ENCODE data around the gene MBP.

The MBP gene

DNA sequence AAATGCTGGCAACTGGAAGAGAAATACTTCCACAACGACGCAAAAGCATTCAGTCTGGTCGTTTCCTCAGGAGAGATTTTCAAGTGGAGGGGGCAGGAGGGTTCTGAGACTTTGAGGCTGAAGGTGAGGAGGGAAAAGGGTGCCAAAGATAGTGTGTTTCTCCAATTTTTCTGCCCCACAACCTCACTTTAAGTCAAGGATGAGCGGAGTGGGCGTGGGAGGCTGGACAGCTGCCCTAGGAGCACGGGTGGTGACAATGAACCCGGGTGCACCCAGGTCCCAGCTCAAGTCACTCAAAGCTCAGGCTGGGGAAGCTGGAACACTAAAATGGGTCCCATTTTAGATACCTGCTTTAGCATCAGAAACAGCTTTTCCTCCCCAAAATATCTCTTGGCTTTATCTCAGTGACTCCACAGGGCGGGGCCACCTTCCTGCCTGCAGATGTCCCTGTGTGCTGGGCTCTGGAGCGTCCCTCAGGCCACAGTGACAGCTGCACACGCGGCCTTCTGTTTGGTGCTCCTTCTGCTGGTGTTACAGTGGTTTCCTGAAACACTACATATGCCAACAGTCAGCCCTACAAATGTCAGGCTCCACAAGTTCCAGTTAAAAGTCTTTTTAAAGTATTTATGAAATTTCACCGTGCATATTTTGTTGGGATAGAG, 1.4 kb upstream of the MBP start:
- no peak for DNase-seq (ENCODE audit: low spot score)

GRCh38 chr18:77133051-77133834, 660 bp upstream of the MBP start:
- DNase-seq (ENCODE audit: low spot score), result no peak

DNA sequence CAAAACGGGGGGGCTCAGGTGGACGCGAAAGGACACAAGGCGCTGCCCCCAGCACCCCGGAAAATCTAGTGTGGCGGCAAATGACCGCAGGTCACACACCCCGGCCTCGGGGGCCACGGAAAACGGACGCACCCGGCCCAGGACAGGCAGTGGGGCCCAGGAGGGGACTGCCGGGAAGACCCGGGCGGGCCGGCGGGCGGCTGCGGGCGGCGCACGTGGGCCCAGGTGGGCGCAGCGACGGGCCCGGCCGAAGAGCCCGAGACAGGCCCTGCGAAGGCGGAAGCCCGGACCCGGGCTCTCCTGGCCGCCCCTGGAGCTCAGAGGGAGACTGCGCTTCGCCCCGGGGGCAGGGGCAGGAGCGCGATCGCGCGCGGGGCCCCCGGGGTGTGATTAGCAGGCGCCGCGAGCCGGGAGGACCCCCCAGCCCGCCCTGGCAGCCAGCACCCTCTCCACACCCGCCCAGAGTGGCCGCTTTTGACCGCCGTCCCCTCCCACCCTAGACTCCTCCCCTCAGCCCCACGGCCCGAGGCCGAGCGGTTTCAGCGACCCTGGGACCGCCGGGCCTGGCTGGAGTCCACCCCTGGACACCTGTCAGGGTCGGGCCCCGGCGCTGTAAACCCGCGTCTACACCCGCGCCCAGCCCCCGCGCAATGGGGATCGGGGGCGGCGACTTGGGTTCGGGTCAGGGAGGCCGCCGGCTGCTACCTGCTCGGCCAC, 773 bp downstream of the MBP start:
- no peak for DNase-seq (ENCODE audit: low spot score)

GRCh38 chr18:77131100-77131651, 1.4 kb downstream of the MBP start:
- DNase-seq (ENCODE audit: low spot score), result no peak

DNA sequence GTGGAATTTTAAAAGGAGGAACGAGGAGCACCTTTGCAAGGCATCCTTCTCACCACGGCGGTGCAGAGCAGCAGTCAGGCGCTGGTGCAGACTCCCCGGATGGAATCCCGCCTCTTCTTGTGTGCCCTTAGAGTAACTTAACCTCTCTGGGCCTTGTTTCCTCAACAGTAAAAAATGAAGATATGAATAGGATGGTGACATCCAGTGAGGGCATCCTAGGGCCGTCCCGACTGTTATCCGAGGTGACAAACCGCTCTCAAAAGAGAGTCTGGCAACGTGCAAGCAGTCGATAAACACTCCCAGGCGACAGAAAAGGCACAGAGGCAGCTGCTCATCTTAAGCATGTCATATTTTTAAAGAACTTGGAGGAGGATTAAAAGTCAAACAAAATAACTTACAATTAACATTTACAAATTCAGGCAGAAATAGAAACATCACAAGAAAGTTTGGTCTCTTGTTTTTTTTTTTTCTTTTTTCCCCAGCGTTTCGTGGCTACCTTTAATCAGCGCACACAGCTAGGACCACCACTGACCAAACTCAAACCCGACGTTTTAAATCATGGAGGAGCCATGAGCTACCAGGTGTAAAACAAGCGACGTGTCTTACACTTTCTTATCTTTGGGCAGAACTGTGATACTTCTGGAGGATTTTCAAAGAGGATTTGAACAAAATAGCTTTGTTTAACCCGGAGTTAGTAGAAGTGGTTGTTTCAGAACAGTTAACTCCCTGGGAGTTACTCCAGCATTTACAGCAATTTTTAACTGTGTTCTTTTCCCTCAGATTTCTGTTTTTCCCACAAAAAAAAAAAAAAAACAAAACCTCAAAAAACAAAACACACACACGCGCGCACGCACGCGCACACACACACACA, 2.1 kb downstream of the MBP start:
- no peak for DNase-seq (ENCODE audit: low spot score)

DNA sequence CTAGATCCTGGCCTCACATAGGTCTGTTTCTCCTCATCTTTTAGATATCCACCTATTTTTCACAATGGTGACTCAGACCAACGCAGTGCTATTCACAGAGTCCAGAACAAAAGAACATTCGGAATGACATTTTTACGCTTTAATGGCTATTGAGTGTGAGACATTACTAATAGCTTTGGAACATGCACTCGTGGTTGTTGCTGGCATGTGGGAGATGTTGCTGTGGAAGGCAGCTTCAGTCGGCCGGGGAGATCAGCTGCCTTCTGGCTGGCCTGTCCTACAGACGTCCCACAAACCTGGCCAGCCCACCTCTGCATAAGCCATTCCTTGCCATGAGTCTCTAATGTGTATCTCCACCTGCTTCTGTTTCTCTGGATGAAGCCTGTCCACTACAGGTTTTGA, 3.4 kb downstream of the MBP start:
- DNase-seq (ENCODE audit: low spot score), result no peak

DNA sequence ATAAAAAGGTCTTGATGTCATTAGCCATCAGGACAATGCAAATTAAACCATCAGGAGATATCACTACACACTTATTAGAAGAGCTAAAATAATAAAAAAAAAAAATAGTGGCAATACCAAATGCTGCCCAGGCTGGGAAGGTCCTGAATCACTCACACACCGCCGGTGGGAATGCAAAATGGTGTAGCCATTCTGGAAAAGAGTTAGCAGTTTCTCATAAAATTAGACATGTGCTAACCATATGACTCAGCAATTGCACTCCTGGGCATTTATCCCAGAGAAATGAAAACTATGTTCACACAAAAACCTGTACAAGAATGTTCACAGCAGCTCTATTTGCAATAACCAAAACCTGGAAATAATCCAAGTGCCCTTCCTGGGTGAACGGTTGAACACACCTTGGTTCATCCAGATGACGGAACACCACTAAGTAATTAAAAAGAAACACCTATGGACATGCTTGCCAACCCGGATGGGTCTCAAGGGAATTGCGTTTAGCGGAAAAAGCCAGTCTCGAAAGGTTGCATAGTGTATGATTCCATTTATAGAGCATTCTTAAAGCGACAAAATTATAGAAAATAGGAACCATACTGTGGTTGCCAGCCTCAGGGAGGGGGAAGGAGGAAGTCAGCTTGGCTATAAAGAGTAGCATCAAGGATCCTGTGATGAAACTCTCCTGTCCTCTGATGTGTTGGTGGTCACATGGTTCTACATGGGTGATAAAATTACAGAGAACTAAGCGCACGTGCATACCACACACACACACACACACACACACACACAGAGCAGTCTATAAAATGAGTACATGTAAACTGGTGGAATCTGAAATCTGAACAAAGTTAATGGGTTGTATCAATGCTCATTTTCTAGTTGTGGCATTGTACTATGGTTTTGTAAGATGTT, 4.6 kb downstream of the MBP start:
- DNase-seq (ENCODE audit: low spot score), result no peak

GRCh38 chr18:77124452-77124922, 8.1 kb downstream of the MBP start:
- no peak for DNase-seq (ENCODE audit: low spot score)

DNA sequence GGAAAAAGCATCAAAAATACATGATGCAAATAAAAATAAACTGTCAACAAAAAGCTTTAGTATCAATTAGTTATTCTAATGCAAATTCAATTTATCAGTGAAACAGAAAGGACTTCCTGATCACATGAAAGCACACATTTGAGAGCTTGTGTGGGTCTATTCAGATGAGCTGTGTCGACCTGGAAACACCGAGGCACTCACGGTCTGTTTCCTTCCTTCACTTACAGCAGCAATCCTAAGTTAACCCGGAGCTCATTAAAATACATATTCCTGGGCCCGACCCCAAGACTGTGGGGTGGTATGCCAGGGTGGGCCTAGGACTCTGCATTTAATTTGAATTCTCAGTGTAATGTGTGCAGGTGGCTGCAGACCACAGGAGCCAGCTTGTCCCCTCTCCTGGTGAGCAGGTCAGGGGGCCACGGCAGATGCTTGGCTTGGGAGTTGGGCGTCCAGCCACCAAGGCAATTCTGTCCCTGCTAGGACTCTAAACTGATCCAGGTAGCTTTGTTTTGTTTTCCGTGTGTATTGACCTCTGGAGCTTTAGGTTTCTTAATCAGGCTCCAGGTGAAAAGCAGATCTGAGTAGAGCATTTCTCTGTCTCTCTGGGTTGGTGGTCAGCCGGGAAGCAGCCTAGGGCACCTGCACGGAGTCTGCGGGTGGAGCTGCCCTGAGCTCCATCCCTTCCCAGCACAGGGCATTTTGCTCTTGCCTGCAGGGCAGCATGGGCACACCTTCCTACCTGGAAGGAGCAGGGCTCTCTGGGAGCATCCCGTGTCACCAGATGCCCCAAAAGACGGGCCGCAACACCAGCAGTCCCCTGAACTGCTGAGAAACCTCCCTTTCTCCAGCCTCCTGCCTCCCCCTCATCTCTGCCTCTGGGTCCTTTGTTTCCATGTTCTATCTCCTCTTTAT, 9.0 kb downstream of the MBP start:
- DNase-seq (ENCODE audit: low spot score), result no peak

DNA sequence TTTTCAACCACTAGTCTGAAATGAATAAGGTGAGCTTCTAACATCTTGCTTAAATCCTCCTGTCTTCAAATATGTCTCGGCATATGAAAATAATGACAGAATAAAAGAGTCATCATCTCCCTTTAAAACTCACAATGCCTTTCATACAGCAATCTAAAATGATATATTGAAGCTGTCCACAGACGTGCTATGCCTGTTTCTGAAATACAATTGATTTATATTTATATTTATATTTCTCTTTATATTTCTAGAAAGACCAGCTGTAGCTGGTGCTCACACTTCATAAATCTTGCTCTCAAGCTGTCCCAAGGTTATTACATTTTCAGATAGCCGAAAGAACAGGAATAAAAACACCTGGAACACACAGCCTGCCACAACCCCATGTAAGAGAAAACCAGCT, 11.1 kb downstream of the MBP start:
- DNase-seq (ENCODE audit: low spot score), result no peak

DNA sequence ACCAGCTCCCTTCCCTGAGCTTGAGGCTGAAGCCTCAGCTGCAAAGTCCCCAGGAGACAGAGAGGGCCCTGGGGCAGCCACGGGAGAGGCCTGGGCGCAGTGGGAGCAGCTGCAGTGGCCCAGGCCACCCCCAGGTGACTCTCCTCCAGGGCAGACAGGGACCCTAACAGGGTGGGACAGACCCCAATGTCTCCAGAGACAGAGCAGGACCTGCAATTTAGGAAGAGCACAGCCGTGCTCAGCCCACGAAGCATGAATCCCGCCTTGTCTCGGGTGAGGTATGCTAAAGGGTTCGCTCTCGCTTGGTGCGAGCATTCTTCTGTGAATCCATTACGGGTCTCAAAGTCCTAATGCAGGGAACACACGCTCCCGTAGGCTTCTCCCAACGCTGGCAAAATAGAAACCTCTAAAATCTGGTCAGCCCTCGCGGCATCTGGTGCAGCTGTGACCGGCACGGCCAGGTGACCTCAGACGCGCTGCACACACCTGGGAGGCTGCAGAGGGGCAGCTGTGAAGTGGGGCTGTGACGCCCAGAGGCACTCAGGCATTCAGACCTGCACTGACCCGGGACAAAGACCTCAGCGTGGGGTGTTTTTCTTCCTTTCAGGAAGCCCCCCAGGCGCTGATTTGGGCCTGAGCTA, 12.6 kb downstream of the MBP start:
- no peak for DNase-seq (ENCODE audit: low spot score)

DNA sequence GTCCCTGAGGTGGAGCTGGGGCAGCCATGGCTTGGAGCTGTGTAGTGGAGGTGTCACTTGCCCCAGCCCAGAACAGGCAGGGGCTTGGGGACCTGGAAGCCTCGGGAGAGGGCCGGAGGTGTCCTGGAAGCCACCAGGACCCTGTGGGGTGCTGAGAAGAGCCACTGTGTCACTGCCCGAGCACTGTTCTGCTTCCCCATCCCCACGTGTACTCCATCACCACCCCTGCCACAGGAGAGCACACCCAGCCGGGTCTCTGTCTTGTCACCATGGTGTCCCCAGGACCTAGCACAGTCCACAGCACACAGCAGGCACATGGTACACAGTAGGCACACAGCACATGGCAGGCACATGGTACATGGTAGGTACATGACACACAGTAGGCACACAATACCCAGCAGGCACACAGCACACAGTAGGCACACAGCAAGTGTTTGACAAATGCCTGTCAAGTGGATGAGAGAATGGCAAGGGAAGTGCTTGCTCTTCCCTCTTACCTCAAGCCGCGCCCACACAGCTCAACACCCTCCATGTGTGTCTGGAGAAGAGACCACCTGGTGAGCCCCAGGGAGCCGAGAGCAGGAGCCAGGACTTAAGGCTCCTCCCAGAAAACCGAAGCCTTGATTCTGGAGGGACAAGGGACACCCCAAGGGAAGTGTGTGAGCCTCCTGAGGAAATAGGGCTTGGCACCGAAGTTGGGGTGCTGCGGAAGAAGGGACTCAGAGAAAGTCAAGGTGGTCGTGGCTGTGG, 13.3 kb downstream of the MBP start:
- no peak for DNase-seq (ENCODE audit: low spot score)

DNA sequence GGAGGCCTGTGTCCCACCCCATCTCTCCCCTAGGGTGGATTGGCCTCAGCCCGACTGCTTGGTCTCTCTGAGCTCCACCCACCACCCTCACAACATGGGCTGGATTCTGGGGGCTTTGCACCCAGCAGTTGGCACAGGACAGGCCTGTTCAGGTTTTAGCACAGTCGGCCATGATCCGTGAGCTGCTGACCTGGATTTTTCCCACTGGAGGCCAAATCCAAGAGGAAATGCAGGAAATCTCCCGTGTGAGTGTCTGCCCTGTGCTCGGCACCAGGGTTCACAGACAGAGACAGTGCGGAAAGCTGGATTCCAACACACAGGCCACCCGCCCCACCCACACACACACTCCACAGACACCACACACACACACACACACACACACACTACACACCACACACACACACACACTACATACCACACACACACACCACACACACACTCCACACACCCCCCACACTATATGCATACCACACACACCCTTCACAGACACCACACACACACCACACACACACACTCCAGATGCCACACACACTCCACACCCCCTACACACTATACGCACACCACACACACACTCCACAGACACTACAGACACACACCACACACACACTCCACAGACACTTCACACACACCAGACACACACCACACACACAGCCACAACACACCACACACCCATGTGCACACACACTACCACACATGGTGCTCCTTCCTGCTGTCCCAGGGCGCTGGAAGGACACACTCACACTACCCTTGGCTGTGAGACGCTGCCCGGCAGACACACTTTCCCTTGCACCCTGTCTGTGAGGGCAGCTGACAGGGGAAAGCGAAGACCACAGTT, 14.1 kb downstream of the MBP start:
- DNase-seq (ENCODE audit: low spot score), result no peak

DNA sequence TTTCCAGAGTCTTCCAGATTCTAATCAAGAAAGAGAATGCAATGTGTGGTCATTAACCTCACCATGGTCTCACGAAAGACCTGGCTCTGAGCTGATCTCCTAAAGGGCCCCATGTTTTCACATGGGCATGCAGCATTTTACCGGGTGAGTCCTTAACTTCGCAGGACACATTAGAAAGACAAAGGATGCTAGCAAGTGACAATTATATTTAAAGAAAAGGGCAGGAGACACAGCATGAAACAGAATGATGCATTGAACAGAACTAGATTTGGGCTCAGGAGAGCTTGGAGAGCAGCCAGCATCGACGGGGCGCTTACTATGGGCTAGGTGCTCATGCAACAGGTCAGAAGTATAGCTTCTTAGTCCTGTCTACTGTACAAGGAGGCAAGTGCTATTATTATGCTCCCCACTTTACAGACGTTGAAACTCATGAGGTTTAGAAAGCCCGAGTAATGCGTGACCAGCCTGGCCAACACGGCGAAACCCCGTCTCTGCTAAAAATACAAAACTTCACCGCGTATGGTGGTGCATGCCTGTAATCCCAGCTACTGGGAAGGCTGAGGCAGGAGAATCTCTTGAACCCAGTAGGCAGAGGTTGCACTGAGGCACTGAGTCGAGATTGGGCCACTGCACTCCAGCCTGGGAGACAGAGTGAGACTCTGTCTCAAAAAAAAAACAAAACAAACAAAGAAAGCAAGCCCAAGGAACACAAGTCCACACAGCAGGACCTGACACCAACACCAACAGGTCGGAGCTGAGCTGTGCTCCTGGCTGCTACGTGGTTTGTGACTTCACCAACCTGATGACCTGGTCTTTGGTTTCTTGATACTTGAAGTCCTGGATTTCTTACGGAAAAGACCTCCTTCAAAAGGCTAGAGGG, 16.1 kb downstream of the MBP start:
- DNase-seq (ENCODE audit: low spot score), result no peak

DNA sequence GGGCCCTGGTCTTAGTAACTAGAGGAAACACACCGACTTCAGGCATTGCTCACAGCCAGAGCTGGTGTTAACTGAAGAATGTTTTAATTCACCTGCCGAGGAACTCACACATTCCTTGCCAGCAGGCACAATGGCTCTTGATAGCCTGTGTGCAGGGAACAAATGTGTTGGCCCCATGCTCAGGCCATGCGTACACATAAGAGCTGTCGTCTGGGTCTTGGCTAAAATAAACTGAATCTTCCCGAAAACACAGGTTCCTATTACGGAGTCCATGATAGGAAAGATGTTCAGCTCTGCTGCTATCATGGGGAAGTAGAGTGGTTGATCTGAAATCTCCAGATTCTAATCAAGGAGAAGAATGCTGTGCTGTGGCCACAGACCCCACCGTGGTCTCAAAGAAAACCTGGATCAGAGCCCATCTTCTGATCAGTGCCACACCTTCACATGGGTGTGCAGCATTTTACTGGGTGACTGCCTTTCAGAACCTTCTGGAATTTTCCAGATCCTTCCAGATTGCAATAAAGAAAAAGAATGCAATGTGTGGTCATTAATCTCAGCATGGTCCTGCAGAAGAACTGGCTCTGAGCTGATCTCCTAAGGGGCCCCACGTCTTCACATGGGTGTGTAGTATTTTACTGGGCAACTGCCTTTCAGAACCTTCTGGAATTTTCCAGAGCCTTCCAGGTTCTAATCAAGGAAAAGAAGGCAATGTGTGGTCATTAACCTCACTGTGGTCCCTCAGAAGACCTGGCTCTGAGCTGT, 17.2 kb downstream of the MBP start:
- DNase-seq (ENCODE audit: low spot score), result no peak

All from HuH-7.5 (cell line).